ENCODE results near the gene WNT2B. TPM values are rescaled to one million over a fixed set of nuclear protein-coding genes. Genes with fewer than 3 reads are reported as not detected.

WNT2B gene
- total RNA-seq, 2 donors from 2014 or later = 1.6 to 3.9 TPM

DNA sequence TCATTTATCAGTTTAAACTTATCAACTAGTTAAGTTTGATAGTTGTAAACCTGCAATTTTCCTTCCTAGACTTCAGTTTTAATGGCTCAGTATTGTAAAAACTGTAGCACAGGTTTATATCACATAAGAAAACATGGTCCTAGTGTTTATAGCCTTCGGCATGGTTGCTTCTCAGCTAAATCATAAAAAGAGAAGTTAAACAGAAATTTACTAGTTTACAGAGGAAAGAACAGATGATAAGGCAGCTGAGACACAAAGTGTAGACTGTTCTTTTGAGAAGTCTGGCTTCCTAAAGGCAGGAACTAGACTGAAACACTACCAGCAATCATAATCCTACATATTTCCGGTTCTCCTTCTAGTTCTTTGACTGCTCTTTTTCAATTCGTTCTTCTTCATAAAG, 39.8 kb downstream of the WNT2B start:
- H3K9me3 ChIP-seq = no peaks in the 10 kb centered on the region
- TF ChIP-seq CTCF (IDR thresholded peaks at IDR 0.05) = no peak
- TF ChIP-seq POLR2A (IDR thresholded peaks at IDR 0.05) = no peak
- no peaks in the 10 kb centered on the region for H3K36me3 ChIP-seq (replicated peaks in 1 of 2; ENCODE audit: insufficient read depth in 1 of 2, low read depth in 2 of 2)
- intact Hi-C loops (cut with DNase I) = no loop called here
- H3K4me3 ChIP-seq = no peak overlapping the region
- no peaks in the 10 kb centered on the region for H3K4me1 ChIP-seq
- H3K27ac ChIP-seq = no peak overlapping the region
- ATAC-seq (no peak), DNase-seq (no peak)
- no peaks in the 10 kb centered on the region for H3K27me3 ChIP-seq
- WGBS, 2 donors = 69 to 85% methylated on average over 3 of the region's 3 CpGs

- ATAC-seq = no peak
Observed at GRCh38 chr1:112549590-112549989, 40.8 kb downstream of the WNT2B start.

GRCh38 chr1:112554411-112554810, 45.6 kb downstream of the WNT2B start:
- Histone ChIP-seq H3K4me1 (no peaks in the 10 kb centered on the region), H3K4me3 (no peak overlapping the region), H3K27me3 (no peaks in the 10 kb centered on the region), H3K27ac (no peak overlapping the region), H3K36me3 (replicated peaks in 1 of 2; ENCODE audit: insufficient read depth in 1 of 2, low read depth in 2 of 2) (no peaks in the 10 kb centered on the region), H3K9me3 (no peaks in the 10 kb centered on the region)
- DNase-seq (no peak), ATAC-seq (no peak)
- TF ChIP-seq POLR2A (IDR thresholded peaks at IDR 0.05) (no peak), CTCF (IDR thresholded peaks at IDR 0.05) (no peak)
- intact Hi-C loops (cut with DNase I) = no loop called here

More at GRCh38 chr1:112549590-112549989, 40.8 kb downstream of the WNT2B start:
- H3K4me1 ChIP-seq = no peaks in the 10 kb centered on the region
- DNase-seq = no peak
- whole genome bisulfite sequencing, 2 donors = 71 to 75% methylated on average over 2 of the region's 2 CpGs
- no peaks in the 10 kb centered on the region for H3K9me3 ChIP-seq
- TF ChIP-seq CTCF (IDR thresholded peaks at IDR 0.05) (no peak), POLR2A (IDR thresholded peaks at IDR 0.05) (no peak)
- intact Hi-C loops (cut with DNase I) = no loop called here
- no peak overlapping the region for H3K27ac ChIP-seq
- no peaks in the 10 kb centered on the region for H3K36me3 ChIP-seq (replicated peaks in 1 of 2; ENCODE audit: insufficient read depth in 1 of 2, low read depth in 2 of 2)
- no peak overlapping the region for H3K4me3 ChIP-seq
- H3K27me3 ChIP-seq = no peaks in the 10 kb centered on the region

GRCh38 chr1:112557385-112557784, 48.6 kb downstream of the WNT2B start:
- Histone ChIP-seq H3K4me3 (no peak overlapping the region), H3K27me3 (no peaks in the 10 kb centered on the region), H3K4me1 (no peaks in the 10 kb centered on the region), H3K9me3 (no peaks in the 10 kb centered on the region), H3K36me3 (replicated peaks in 1 of 2; ENCODE audit: insufficient read depth in 1 of 2, low read depth in 2 of 2) (no peaks in the 10 kb centered on the region), H3K27ac (no peak overlapping the region)
- TF ChIP-seq CTCF (IDR thresholded peaks at IDR 0.05) (no peak), POLR2A (IDR thresholded peaks at IDR 0.05) (no peak)
- no peak for DNase-seq
- 87 to 93% methylated on average over 1 of the region's 1 CpG for WGBS, 2 donors
- intact Hi-C loops (cut with DNase I) = no loop called here
- no peak for ATAC-seq

- H3K4me3 ChIP-seq = no peak overlapping the region
- no peaks in the 10 kb centered on the region for H3K4me1 ChIP-seq
- H3K27me3 ChIP-seq = no peaks in the 10 kb centered on the region
- ATAC-seq (no peak), DNase-seq (no peak)
- H3K36me3 ChIP-seq (replicated peaks in 1 of 2; ENCODE audit: insufficient read depth in 1 of 2, low read depth in 2 of 2) = no peaks in the 10 kb centered on the region
- H3K27ac ChIP-seq = no peak overlapping the region
- WGBS, 2 donors = 92 to 99% methylated on average over 3 of the region's 3 CpGs
- intact Hi-C loops (cut with DNase I) = no loop called here
- TF ChIP-seq POLR2A (IDR thresholded peaks at IDR 0.05) (no peak), CTCF (IDR thresholded peaks at IDR 0.05) (no peak)
- no peaks in the 10 kb centered on the region for H3K9me3 ChIP-seq
Observed at GRCh38 chr1:112558634-112559033, 49.9 kb downstream of the WNT2B start.
